Measurements from ENCODE around the gene OSBPL6. TPM values are rescaled to one million over a fixed set of nuclear protein-coding genes. Genes with fewer than 3 reads are reported as not detected.
"Not testable (repeated sequence)": the region's sequence is repeated elsewhere in the genome, so short reads cannot be mapped to it uniquely, and the experiment has no call there.

Gene OSBPL6
- total RNA-seq, 2 experiments from 2014 or later = 3.1 to 3.7 TPM

DNA sequence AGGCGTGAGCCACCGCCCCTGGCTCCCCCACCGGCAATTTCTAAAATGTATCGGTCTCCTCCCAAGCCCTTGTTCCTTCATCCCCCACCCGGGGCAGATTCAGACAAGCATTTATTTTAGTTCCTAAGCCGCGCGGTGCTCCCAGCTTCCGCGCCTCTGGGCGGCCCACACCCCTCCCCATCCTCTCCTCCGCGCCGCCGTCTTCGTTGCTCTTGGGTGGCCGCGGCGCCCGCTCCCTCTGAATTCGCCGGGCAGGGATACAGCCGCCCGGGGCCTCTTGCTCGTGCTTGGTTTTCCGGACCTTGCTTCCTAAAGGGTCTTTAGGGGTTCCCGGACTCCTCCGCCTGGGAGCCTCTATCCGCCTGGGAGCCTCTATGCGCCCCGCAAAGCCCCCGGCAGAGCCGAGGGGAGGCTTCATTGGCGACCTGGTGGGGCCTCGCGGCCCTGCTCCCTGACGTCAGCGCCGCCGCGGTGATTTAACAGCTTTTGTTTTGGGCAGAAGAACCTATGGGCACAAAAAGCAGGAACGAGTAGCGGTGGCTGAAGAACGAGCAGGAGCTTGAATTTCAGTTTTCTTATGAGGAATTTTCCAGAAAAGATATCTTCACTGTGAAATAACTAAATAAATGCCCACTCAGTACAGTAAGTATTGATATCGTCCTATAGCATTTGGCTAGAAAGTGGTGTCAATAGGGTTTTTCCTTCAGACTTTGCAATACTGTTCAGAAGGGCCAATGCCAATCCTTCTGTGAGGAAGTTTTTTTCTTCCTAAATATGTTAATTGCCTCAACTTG lies 219.4 kb downstream of the OSBPL6 start:
- Mint-ChIP-seq H3K4me1 (peaks cover 9% of the 10 kb centered on the region), H3K9me3 (no peaks in the 10 kb centered on the region), H3K27ac (peak overlapping the region; percentile 97), H3K27me3 (no peaks in the 10 kb centered on the region), H3K4me3 (peak overlapping the region; percentile 87), H3K36me3 (peaks cover 5% of the 10 kb centered on the region)
- DNase-seq = peak; percentile 82

DNA sequence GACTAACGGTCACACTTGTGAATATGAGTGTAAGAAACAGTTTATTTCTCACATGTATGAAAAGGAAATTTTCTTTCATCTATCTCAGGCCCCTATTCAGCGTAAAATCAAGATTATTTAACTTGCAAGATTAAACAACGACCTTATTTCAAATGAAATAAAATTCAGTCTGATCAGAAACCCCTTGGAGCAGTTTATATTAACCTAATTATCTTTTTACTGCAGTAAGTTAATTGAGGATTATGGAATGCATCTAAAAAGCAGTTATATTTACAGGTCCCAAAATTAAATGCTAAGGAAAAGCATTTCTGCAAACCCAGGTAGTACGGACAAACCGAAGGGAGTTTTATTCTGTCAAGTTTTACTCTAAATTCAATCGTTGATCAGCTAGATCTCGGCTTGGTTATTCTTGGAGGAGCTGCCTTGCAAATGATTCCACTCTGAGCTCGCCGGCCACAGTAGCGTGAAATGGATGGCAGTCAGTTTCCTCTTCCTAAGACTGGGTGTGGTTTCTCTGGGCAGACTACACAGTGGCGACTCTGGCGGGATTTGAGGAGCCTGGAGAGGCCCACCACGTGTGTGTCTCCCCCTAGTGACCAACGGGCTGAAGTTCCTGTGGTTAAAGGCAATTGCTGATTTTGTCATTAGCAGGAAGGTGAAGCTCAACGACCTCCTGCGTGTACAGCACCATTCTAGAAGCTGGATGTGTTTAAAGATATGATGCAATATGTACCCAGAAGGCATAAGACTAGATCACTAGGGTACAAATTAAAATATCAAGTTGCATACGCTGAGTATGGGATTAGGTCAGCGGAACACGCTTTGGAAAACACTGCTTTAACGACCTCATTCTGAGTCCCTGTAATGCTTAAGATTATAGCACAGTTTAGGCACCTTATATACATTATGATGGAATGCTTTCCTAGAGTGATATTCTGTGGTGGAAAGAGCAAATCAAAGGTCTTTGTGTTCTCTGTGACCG lies 220.2 kb downstream of the OSBPL6 start:
- H3K27ac Mint-ChIP-seq = peak overlapping the region; percentile 97
- H3K36me3 Mint-ChIP-seq = peaks cover 5% of the 10 kb centered on the region
- no peaks in the 10 kb centered on the region for H3K27me3 Mint-ChIP-seq
- no peaks in the 10 kb centered on the region for H3K9me3 Mint-ChIP-seq
- peaks cover 9% of the 10 kb centered on the region for H3K4me1 Mint-ChIP-seq
- H3K4me3 Mint-ChIP-seq = peak overlapping the region; percentile 87
- DNase-seq = peak; percentile 85

DNA sequence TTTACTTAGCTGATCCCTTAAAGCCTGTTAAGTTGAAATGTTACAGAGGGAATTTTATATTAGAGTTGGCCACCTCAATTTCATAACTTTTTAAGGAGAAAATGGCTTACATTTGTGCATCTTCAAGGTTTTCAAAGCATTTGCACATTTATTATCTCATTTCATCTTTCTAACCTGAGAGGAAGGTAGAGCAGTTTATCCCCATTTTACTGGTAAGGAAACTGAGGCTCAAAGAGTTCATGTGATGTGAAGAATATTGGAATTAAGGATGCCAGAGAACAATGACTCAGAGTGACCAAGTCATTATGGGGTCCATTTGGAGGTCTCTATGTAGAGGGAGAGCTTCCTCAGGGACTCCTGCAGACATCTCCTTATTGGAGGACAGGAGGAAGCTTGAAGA lies 221.7 kb downstream of the OSBPL6 start:
- Mint-ChIP-seq H3K4me3 (no peak overlapping the region), H3K36me3 (peaks cover 6% of the 10 kb centered on the region), H3K27me3 (no peaks in the 10 kb centered on the region), H3K9me3 (no peaks in the 10 kb centered on the region), H3K27ac (no peak overlapping the region), H3K4me1 (peaks cover 9% of the 10 kb centered on the region)
- DNase-seq = no peak

DNA sequence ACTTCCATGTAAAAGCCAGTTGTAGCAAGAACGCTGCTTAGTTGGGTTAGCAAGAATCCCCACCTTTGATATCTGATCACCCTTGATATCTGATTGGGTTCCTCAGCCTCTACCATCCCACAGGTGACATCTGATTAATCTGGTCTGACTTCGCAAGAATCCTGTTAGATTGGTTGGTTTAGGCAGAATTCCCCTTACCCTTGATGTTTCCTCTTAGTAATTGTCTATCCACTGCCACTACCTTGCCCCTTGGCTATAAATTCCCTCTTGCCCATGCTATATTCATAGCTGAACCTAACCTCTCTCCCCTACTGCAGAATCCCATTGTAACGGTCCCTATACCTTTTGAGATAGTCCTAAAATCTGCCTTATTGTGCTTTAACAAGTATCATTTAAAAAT lies 223.6 kb downstream of the OSBPL6 start:
- no peaks in the 10 kb centered on the region for H3K9me3 Mint-ChIP-seq
- no peak for DNase-seq
- peaks cover 9% of the 10 kb centered on the region for H3K4me1 Mint-ChIP-seq
- H3K36me3 Mint-ChIP-seq = peaks cover 14% of the 10 kb centered on the region
- no peak overlapping the region for H3K27ac Mint-ChIP-seq
- no peak overlapping the region for H3K4me3 Mint-ChIP-seq
- H3K27me3 Mint-ChIP-seq = no peaks in the 10 kb centered on the region

DNA sequence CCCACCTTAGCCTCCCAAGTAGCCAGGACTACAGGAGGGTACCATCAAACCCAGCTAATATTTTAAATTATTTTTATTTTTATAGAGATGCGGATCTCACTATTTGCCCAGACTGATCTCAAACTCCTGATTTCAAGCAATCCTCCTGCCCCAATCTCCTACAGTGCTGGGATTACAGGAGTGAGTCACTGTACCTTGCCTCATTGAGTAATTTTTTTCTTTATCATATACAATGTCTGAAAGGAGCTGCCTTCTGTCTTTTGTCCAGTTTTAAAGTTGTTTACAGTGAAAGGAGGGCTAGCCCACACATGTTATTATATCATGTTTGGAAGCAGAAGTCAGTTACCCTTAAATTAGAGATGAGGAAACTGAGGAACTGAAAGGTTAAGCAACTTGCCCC lies 224.1 kb downstream of the OSBPL6 start:
- Mint-ChIP-seq H3K27me3 (no peaks in the 10 kb centered on the region), H3K36me3 (peaks cover 14% of the 10 kb centered on the region), H3K4me3 (no peak overlapping the region), H3K9me3 (no peaks in the 10 kb centered on the region), H3K27ac (no peak overlapping the region), H3K4me1 (peaks cover 9% of the 10 kb centered on the region)
- DNase-seq = no peak

DNA sequence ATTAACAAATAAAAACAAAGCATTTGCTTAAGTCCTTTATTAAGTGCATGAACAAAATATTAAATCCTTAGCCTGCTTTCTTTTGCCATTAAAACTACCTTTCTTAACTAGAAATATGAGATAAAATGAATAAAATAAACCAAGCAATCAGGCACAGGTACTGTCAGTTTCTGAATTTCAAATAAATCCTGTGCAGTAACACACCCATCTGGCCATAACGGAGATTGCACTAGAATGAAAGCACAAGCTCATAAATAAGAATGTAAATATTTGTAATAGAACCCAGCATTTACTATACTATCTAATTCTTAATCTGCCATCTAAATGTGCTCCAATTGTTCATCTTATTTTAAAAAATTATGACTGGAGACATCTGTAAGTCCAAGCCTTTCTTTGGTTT lies 224.8 kb downstream of the OSBPL6 start:
- H3K4me3 Mint-ChIP-seq = no peak overlapping the region
- H3K27ac Mint-ChIP-seq = no peak overlapping the region
- H3K4me1 Mint-ChIP-seq = peaks cover 9% of the 10 kb centered on the region
- H3K9me3 Mint-ChIP-seq = no peaks in the 10 kb centered on the region
- H3K27me3 Mint-ChIP-seq = no peaks in the 10 kb centered on the region
- peaks cover 19% of the 10 kb centered on the region for H3K36me3 Mint-ChIP-seq
- no peak for DNase-seq

DNA sequence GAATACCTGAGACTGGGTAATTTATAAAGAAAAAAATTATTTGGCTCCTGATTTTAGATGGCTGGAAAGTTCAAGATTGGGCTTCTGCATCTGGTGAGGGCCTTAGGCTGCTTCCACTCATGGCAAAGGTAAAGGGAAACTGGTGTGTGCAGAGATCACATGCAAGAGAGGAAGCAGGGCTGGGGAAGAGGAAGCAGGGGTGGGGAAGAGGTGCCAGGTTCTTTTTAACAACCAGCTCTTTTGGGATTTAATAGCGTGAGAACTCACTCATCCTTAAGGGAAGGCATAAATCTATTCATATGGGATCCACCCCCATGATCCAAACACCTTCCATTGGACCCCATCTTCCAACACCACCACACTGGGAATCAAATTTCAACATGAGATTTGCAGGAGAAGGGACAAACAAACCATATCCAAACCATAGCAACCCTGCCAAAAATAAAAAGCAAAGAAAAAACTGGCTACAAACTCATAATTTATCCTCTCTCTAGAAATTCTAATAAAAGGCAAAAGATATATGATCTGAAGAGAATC lies 226.2 kb downstream of the OSBPL6 start:
- Mint-ChIP-seq H3K27me3 (no peaks in the 10 kb centered on the region), H3K4me3 (no peak overlapping the region), H3K27ac (no peak overlapping the region), H3K36me3 (peaks cover 29% of the 10 kb centered on the region), H3K4me1 (peaks cover 3% of the 10 kb centered on the region), H3K9me3 (peaks cover 8% of the 10 kb centered on the region)
- no peak for DNase-seq

DNA sequence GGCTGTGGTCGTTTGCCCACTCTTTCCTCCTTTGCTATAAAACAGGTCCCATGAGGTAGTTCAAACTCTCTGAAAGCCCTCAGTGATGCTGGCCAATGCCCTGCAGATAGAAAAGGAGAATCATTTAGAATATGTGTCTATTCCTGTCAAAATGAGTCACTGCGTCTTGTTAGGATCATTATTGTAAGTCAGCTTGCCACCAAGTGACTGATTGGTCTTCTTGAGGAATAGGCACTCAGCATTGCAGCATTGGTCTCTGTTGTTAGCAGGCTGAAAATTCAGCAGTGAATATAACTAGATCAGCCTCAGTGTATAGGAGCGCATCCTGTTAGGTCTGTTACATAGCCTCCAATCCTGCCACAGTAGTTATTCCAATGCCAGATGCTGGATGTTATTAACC lies 227.8 kb downstream of the OSBPL6 start:
- DNase-seq = no peak
- H3K27ac Mint-ChIP-seq = no peak overlapping the region

DNA sequence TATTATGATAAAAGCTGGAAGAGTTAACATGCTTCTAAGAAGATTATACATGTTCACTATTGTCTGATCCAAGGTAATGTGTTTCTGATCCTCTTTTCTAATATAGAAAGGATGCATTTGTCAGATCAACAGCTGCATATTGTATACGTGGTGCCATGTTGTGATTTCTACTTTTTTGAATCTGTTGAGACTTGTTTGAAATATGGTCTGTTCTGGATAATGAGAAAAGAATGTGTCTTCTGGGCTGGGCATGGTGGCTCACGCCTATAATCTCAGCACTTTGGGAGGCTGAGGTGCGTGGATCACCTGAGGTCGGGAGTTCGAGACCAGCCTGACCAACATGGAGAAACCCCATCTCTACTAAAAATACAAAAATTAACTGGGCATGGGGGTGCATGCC lies 229.4 kb downstream of the OSBPL6 start:
- Mint-ChIP-seq H3K9me3 (peaks cover 16% of the 10 kb centered on the region), H3K36me3 (peaks cover 49% of the 10 kb centered on the region)
- not testable (repeated sequence) for H3K4me1 Mint-ChIP-seq, DNase-seq, H3K27ac Mint-ChIP-seq, H3K4me3 Mint-ChIP-seq, H3K27me3 Mint-ChIP-seq

More for the DNA sequence above, 227.8 kb downstream of the OSBPL6 start:
- H3K36me3 Mint-ChIP-seq = peaks cover 39% of the 10 kb centered on the region
- H3K27me3 Mint-ChIP-seq = no peaks in the 10 kb centered on the region
- H3K4me3 Mint-ChIP-seq = no peak overlapping the region
- no peaks in the 10 kb centered on the region for H3K4me1 Mint-ChIP-seq
- peaks cover 15% of the 10 kb centered on the region for H3K9me3 Mint-ChIP-seq

DNA sequence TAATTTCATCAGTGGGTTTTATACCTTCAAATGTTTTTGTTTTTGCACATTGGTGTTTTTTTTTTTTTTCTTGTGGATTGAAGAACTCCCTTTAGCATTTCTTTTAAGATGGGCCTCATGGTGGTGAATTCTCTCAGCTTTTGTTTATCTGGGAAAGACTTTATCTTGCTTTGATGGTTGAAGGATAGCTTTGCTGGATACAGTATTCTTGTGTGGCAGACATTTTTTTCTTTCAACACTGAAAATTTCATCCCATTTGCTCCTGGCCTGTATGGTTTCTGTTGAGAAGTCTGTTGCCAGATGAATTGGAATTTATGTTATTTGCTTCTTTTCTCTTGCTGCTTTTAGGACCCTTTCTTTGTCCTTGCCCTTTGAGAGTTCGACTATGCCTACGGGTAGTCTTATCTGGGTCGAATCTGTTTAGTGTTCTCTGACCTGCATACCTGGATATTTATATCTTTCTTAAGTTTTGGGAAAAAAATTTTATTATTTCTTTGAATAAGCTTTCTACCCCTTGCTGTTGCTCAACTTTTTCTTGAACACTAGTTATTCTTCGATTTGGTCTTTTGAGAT lies 231.0 kb downstream of the OSBPL6 start:
- no peaks in the 10 kb centered on the region for H3K27me3 Mint-ChIP-seq

DNA sequence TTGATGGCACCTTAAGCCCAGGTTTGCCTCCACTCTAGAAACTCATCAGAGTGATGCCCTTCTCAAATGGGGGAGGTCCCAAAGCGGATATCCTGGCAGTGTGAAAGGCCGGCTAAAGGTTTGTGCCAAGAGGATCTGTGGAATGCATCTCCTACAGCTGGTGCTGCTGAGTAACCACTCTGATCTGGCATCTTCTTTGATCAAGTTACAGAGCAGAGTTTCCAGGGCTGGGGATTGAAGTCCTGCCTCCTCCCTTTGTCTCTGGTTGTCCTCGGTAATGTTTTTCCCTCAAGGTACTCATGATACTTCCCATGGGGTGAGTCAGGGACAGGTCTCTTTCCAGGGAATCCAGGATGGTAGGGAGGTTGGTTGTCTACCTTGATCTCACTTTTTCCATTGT lies 232.1 kb downstream of the OSBPL6 start:
- Mint-ChIP-seq H3K27me3 (no peaks in the 10 kb centered on the region), H3K4me1 (no peaks in the 10 kb centered on the region), H3K27ac (no peak overlapping the region), H3K9me3 (peaks cover 16% of the 10 kb centered on the region), H3K36me3 (peaks cover 60% of the 10 kb centered on the region), H3K4me3 (no peak overlapping the region)
- DNase-seq = no peak

More for the DNA sequence above, 231.0 kb downstream of the OSBPL6 start:
- peaks cover 57% of the 10 kb centered on the region for H3K36me3 Mint-ChIP-seq
- H3K9me3 Mint-ChIP-seq = peaks cover 16% of the 10 kb centered on the region
- no peak overlapping the region for H3K4me3 Mint-ChIP-seq
- no peak overlapping the region for H3K27ac Mint-ChIP-seq
- DNase-seq = no peak
- no peaks in the 10 kb centered on the region for H3K4me1 Mint-ChIP-seq

DNA sequence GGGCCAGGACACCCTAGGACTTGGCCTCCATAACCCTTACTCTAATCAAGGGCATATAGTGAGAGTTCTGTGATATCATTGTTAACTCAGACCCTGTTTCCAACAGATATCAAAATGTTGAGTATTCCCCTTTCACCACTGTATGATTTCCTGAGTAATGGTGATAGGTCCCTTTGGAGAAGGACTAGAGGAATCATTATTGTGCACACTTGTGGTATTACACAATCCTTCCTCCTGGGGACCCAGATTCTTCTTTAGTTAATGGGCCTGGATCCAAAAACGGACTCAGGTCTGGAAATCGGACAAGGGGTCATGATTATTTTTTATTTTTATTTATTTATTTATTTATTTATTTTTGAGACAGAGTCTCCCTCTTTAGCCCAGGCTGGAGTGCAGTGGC lies 233.1 kb downstream of the OSBPL6 start:
- no peak for DNase-seq
- H3K9me3 Mint-ChIP-seq = peaks cover 16% of the 10 kb centered on the region
- no peak overlapping the region for H3K27ac Mint-ChIP-seq
- peaks cover 54% of the 10 kb centered on the region for H3K36me3 Mint-ChIP-seq
- no peak overlapping the region for H3K4me3 Mint-ChIP-seq
- H3K27me3 Mint-ChIP-seq = no peaks in the 10 kb centered on the region
- no peaks in the 10 kb centered on the region for H3K4me1 Mint-ChIP-seq

DNA sequence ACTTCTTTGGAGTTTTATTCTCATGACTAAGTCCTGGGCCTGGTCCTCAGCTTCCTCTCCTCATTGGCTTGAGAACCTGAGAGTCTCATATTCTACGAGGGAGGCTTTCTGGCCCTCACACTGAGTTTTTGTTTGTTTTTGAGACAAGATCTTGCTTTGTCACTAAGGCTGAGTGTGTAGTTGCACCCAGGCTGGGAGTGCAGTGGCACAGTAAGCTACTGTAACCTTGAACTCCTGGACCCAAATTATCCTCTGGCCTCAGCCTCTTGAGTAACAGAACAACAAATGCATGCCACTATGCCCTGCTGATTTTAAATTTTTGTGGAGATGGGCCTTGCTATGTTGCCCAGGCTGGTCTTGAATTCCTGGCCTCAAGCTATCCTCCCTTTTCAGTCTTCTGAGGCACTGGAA lies 234.1 kb downstream of the OSBPL6 start:
- no peak for DNase-seq
- H3K9me3 Mint-ChIP-seq = peaks cover 16% of the 10 kb centered on the region
- H3K27me3 Mint-ChIP-seq = no peaks in the 10 kb centered on the region
- no peak overlapping the region for H3K27ac Mint-ChIP-seq
- peaks cover 53% of the 10 kb centered on the region for H3K36me3 Mint-ChIP-seq
- no peak overlapping the region for H3K4me3 Mint-ChIP-seq
- no peaks in the 10 kb centered on the region for H3K4me1 Mint-ChIP-seq

DNA sequence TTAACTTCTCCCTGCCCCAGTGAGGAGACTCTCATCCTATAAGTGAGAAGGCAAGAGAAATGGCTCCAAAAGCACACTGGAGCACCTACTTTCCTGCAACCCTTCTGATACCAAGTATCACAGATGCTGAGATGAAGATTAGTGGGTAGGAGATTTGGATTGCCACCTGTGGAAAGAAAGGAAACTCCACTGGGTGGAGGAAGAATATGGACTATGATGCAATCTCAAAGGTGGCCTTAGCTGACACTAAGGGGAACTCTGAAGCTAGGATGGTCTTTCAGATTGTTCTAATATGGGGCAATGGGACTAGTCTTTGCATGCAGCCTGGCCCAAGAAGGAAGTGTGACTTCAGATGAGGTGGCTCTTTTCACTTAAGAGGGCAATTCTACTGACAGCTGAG lies 235.0 kb downstream of the OSBPL6 start:
- Mint-ChIP-seq H3K27ac (no peak overlapping the region), H3K27me3 (no peaks in the 10 kb centered on the region), H3K36me3 (peaks cover 48% of the 10 kb centered on the region), H3K4me1 (no peaks in the 10 kb centered on the region), H3K4me3 (no peak overlapping the region), H3K9me3 (peaks cover 14% of the 10 kb centered on the region)
- DNase-seq = no peak

DNA sequence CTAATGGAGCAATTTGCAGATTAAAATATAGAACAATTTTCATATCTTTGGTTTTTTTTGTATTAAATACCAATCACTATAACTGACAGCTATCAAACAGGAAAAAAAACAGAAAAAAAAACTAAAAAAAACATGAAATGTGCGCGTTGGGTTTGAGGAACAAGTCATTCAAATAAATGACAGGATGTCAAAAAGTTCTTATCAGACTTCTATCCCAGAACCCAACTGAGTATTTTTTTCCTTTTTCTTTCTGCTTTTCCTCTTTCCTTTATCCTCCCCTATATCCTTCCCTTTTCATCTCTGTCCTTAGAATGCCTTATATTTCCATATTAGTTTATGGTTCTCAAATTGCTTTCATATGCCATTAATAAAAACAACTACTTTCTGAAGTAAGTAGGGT lies 242.3 kb downstream of the OSBPL6 start:
- Mint-ChIP-seq H3K27ac (no peak overlapping the region), H3K27me3 (no peaks in the 10 kb centered on the region), H3K4me1 (no peaks in the 10 kb centered on the region), H3K9me3 (no peaks in the 10 kb centered on the region), H3K36me3 (peaks cover 22% of the 10 kb centered on the region), H3K4me3 (no peak overlapping the region)
- no peak for DNase-seq

All from activated naive CD8-positive, alpha-beta T cell treated with anti-CD3 and anti-CD28 coated beads for 36 hours (primary cell).